ENCODE results near the gene MAGEB3. TPM values are rescaled to one million over a fixed set of nuclear protein-coding genes. Genes with fewer than 3 reads are reported as not detected.

The MAGEB3 gene
- total RNA-seq, 1 experiment from 2014 or later: not detected

GRCh38 chrX:30283456-30284200 lies 53.2 kb downstream of the MAGEB3 start:
- Histone ChIP-seq H4K91ac (ENCODE audit: insufficient read length, low read depth, low read length) (no peak overlapping the region), H4K8ac (replicated peaks; ENCODE audit: insufficient read length, low read depth, low read length) (no peak overlapping the region), H3K23me2 (ENCODE audit: insufficient read length, low read depth, low read length, poor library complexity, severe bottlenecking) (no peaks in the 10 kb centered on the region), H3K56ac (ENCODE audit: insufficient read length, low read depth, low read length) (no peak overlapping the region), H2BK15ac (ENCODE audit: low read depth, low read length) (no peak overlapping the region), H3K79me1 (ENCODE audit: insufficient read depth, low read depth, low read length, poor library complexity, severe bottlenecking) (no peaks in the 10 kb centered on the region), H4K20me1 (ENCODE audit: control insufficient read depth, insufficient read depth, insufficient read length) (no peaks in the 10 kb centered on the region), H4K5ac (ENCODE audit: insufficient read length, low read depth, low read length) (no peak overlapping the region), H3K23ac (ENCODE audit: insufficient read length, low read depth, low read length) (no peak overlapping the region), H3K4ac (ENCODE audit: low read depth, low read length) (no peak overlapping the region), H3K18ac (ENCODE audit: insufficient read length, low read depth, low read length) (no peak overlapping the region), H3T11ph (ENCODE audit: low read length) (no peak overlapping the region), H3K14ac (ENCODE audit: insufficient read depth, low read length) (no peak overlapping the region), H2BK20ac (ENCODE audit: low read depth, low read length, poor library complexity, severe bottlenecking) (no peak overlapping the region), H3K27me3 (ENCODE audit: insufficient read depth, low read length) (no peaks in the 10 kb centered on the region), H2AFZ (ENCODE audit: low read length) (no peak overlapping the region), H2BK120ac (ENCODE audit: low read depth, low read length, poor library complexity, severe bottlenecking) (no peak overlapping the region), H3K9ac (ENCODE audit: extremely low read depth, insufficient read length, low read length) (no peak overlapping the region), H3K4me1 (ENCODE audit: insufficient read depth, low read length) (no peaks in the 10 kb centered on the region), H3K4me2 (ENCODE audit: insufficient read depth, insufficient read length, low read length) (no peak overlapping the region), H3K27ac (ENCODE audit: insufficient read length, low read depth, low read length) (no peak overlapping the region), H2AK5ac (ENCODE audit: insufficient read length, low read length) (no peak overlapping the region), H2BK12ac (ENCODE audit: insufficient read length, low read depth, low read length) (no peak overlapping the region), H2BK5ac (ENCODE audit: insufficient read length, low read length) (no peak overlapping the region), H3K79me2 (ENCODE audit: insufficient read depth, low read length) (no peaks in the 10 kb centered on the region), H3K9me3 (ENCODE audit: control insufficient read depth, low read depth, low read length) (no peaks in the 10 kb centered on the region)
- 0 out of 4 replicates have a peak, but pooled peaks cover 0 to 3% of the 10 kb centered on the region in 2 experiments for H3K4me1 Mint-ChIP-seq
- TF ChIP-seq, protein P1, sequence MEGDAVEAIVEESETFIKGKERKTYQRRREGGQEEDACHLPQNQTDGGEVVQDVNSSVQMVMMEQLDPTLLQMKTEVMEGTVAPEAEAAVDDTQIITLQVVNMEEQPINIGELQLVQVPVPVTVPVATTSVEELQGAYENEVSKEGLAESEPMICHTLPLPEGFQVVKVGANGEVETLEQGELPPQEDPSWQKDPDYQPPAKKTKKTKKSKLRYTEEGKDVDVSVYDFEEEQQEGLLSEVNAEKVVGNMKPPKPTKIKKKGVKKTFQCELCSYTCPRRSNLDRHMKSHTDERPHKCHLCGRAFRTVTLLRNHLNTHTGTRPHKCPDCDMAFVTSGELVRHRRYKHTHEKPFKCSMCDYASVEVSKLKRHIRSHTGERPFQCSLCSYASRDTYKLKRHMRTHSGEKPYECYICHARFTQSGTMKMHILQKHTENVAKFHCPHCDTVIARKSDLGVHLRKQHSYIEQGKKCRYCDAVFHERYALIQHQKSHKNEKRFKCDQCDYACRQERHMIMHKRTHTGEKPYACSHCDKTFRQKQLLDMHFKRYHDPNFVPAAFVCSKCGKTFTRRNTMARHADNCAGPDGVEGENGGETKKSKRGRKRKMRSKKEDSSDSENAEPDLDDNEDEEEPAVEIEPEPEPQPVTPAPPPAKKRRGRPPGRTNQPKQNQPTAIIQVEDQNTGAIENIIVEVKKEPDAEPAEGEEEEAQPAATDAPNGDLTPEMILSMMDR (conservative IDR thresholded peaks at IDR 0.05): no peak
- no peaks in the 10 kb centered on the region for H3K27me3 Mint-ChIP-seq (ENCODE audit: low read depth)
- peaks cover 4 to 49% of the 10 kb centered on the region in 2 experiments; a peak in 4 of 5 replicates for H3K9me3 Mint-ChIP-seq
- WGBS (ENCODE audit: extremely low coverage, insufficient read length, low lambda C conversion rate): no CpG with 5 or more reads among the region's 3 CpGs
- no peaks in the 10 kb centered on the region; a peak in 1 of 7 replicates for H3K36me3 Mint-ChIP-seq (ENCODE audit: insufficient read depth in 1 of 3, low read depth in 3 of 3)
- H3K27ac Mint-ChIP-seq: peak overlapping the region in 1 of 3 experiments; percentile 20; a peak in 1 of 7 replicates
- DNase-seq: no peak
- H3K4me3 Mint-ChIP-seq: no peak overlapping the region

Other genes starting within 250 kb of the MAGEB3 start
- 0.13 and 0.18 TPM in 2 replicates for gene MAGEB2, start 15.1 kb upstream of the MAGEB3 start, total RNA-seq (2021)
- gene MAGEB4, start 11.3 kb downstream of the MAGEB3 start, total RNA-seq (2021): 0.11 TPM in 1 of 2 replicates, not detected in the other
- gene MAGEB1, start 16.5 kb downstream of the MAGEB3 start, total RNA-seq (2021): 0.17 and 0.18 TPM in 2 replicates
- gene NR0B1, start 78.7 kb downstream of the MAGEB3 start, total RNA-seq (2021): 0.18 TPM in 1 of 2 replicates, not detected in the other